Measurements from ENCODE around the gene DDX31.

- TF ChIP-seq, protein P1, sequence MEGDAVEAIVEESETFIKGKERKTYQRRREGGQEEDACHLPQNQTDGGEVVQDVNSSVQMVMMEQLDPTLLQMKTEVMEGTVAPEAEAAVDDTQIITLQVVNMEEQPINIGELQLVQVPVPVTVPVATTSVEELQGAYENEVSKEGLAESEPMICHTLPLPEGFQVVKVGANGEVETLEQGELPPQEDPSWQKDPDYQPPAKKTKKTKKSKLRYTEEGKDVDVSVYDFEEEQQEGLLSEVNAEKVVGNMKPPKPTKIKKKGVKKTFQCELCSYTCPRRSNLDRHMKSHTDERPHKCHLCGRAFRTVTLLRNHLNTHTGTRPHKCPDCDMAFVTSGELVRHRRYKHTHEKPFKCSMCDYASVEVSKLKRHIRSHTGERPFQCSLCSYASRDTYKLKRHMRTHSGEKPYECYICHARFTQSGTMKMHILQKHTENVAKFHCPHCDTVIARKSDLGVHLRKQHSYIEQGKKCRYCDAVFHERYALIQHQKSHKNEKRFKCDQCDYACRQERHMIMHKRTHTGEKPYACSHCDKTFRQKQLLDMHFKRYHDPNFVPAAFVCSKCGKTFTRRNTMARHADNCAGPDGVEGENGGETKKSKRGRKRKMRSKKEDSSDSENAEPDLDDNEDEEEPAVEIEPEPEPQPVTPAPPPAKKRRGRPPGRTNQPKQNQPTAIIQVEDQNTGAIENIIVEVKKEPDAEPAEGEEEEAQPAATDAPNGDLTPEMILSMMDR (conservative IDR thresholded peaks at IDR 0.05; ENCODE audit: low read length), result no peak
- TF ChIP-seq EZH2phosphoT487 (IDR thresholded peaks at IDR 0.05; ENCODE audit: borderline replicate concordance, low read depth, low read length), result no peak
Measured at GRCh38 chr9:132582276-132582785, 87.5 kb downstream of the DDX31 start, which contains the start of gene BARHL1.
